GM12891 (cell line): ENCODE measurements around the gene IZUMO3.

Experiments
- PAX5 ChIP-seq: IDR thresholded peaks from 2 replicates; pipeline ENCODE4 v1.6.1; 2011; ENCODE audit warnings: low read length, moderate library complexity, mild to moderate bottlenecking; ENCODE audit not compliant: insufficient read depth, severe bottlenecking
- POLR2AphosphoS5 ChIP-seq: IDR thresholded peaks from 2 replicates; pipeline ENCODE4 v1.6.1; 2011; ENCODE audit warnings: low read depth, low read length, control low read depth
- POU2F2 ChIP-seq: IDR thresholded peaks from 2 replicates; pipeline ENCODE4 v1.6.1; 2011; ENCODE audit warnings: low read depth, mild to moderate bottlenecking, control low read depth, low read length, moderate library complexity

DNA sequence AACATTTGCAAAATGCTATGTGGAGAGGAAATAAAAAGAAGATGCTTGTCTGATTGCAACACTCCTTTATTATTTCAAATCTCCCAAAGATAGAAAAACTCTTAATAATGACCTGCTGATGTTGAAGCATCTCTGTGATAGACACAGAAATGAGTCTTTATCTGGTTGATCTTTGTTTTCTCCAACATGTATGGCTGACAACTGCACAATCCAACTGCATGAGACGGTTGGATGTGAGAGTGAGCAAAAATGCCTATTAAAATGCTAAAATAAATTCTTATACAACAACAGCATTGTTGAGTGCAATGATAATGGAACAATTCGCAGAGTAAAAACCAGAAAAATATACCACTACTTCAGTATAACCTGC lies 7.5 kb upstream of the IZUMO3 start:
- TF ChIP-seq PAX5 (no peak), POLR2AphosphoS5 (no peak), POU2F2 (no peak)
